Testis (tissue), 2 donors: ENCODE results near the gene CMTM4.
"Not testable (repeated sequence)": the region's sequence is repeated elsewhere in the genome, so short reads cannot be mapped to it uniquely, and the experiment has no call there.

Experiments used
- CTCF ChIP-seq, 3 experiments: fragments of 450-650 bp in 2 of 3; fragments of 200-600 bp in 1 of 3; sonication (generic) in 1 of 3; IDR thresholded peaks; one replicate each; pipeline ENCODE4 v1.5.1; 2016 to 2019; ENCODE audit warnings: antibody characterized with exemption in 3 of 3, mild to moderate bottlenecking in 2 of 3, moderate library complexity in 1 of 3
- POLR2A ChIP-seq: fragments of 450-650 bp; IDR thresholded peaks from one replicate; pipeline ENCODE4 v1.6.1; 2017; ENCODE audit warnings: antibody characterized with exemption, mild to moderate bottlenecking, moderate library complexity

GRCh38 chr16:66630561-66631260, 65.8 kb downstream of the CMTM4 start:
- TF ChIP-seq CTCF (IDR thresholded peaks at IDR 0.05); POLR2A: not testable (repeated sequence)
